GM20000 (cell line): ENCODE measurements around the gene PLA2G3.
A peak's percentile ranks its signal among the peaks of the same experiment; 100 is the strongest.
"Not testable (repeated sequence)": the region's sequence is repeated elsewhere in the genome, so short reads cannot be mapped to it uniquely, and the experiment has no call there.

Source experiments
- DNase-seq: peaks from one replicate; pipeline ENCODE4 v3.0.0; 2012; ENCODE audit warnings: low spot score
- CTCF ChIP-seq: IDR thresholded peaks from 2 replicates; pipeline ENCODE4 v1.5.1; 2012; ENCODE audit warnings: mild to moderate bottlenecking, control low read depth; ENCODE audit errors: extremely low read depth, missing control alignments

Gene PLA2G3

GRCh38 chr22:31119026-31119717, 21.1 kb downstream of the PLA2G3 start:
- no peak for DNase-seq
- no peak for TF ChIP-seq CTCF

- DNase-seq: no peak
- no peak for TF ChIP-seq CTCF
Measured at GRCh38 chr22:31118046-31118820, 22.1 kb downstream of the PLA2G3 start.

GRCh38 chr22:31112547-31113091, 27.7 kb downstream of the PLA2G3 start:
- DNase-seq: not testable (repeated sequence)

GRCh38 chr22:31107894-31108218, 32.5 kb downstream of the PLA2G3 start:
- no peak for TF ChIP-seq CTCF
- no peak for DNase-seq

GRCh38 chr22:31107178-31107893, 33.0 kb downstream of the PLA2G3 start, which contains the start of gene SELENOM:
TSS of gene SELENOM (minus strand) at chr22:31107568. CDS start at chr22:31107505, 63 bp downstream.
- peak; percentile 97 for DNase-seq
- TF ChIP-seq CTCF: peak; percentile 66

- no peak for DNase-seq
- TF ChIP-seq CTCF: no peak
Measured at GRCh38 chr22:31106731-31107177, 33.6 kb downstream of the PLA2G3 start.

- DNase-seq: no peak
Measured at GRCh38 chr22:31106001-31106571, 34.2 kb downstream of the PLA2G3 start.

More at GRCh38 chr22:31106001-31106571, 34.2 kb downstream of the PLA2G3 start:
- TF ChIP-seq CTCF: no peak
